Endothelial cell of umbilical vein (primary cell): ENCODE results near the gene MPZ. TPM values are rescaled to one million over a fixed set of nuclear protein-coding genes. Genes with fewer than 3 reads are reported as not detected.

Experiments used
- BruUV-seq: library from RNA; stranded (reverse); fragments of 400-500 nt; replicated peaks from 2 replicates; lab custom pipeline; 2021; lab: Mats Ljungman, UMichigan
- CTCF ChIA-PET: fragments of 300-600, 350-600 bp; sonication (Branson Sonifier 250); formaldehyde crosslinking; loops from one replicate; lab custom pipeline; 2021; ENCODE audit warnings: antibody characterized with exemption, inconsistent platforms; lab: Charles Lee
- POLR2A ChIA-PET: fragments of 300-600, 350-600 bp; sonication (Branson Sonifier 250); formaldehyde crosslinking; loops from one replicate; lab custom pipeline; 2021; ENCODE audit warnings: antibody characterized with exemption, inconsistent platforms; lab: Charles Lee
- DNase-seq: peaks from one replicate; pipeline ENCODE4 v3.0.0-alpha.2; 2011; ENCODE audit warnings: low read depth, low spot score
- FAIRE-seq: peaks from 2 replicates; lab custom pipeline; 2011; peaks lifted over from hg19 to GRCh38; lab: Jason Lieb, UNC
- H2AFZ ChIP-seq: 2 replicates; pipeline ENCODE4 v1.6.0; 2012; ENCODE audit warnings: low read depth, low read length, control low read depth, inconsistent platforms
- H3K27ac ChIP-seq: 2 replicates; pipeline ENCODE4 v1.5.1; 2011; ENCODE audit warnings: low read depth, mild to moderate bottlenecking, control low read depth, low read length, moderate library complexity; ENCODE audit not compliant: insufficient read depth
- H3K27me3 ChIP-seq, 2 experiments: 2 replicates each; pipeline versions ENCODE4 v1.6.0 to v1.6.1; 2011; ENCODE audit warnings: low read length in 2 of 2, mixed read lengths in 1 of 2; ENCODE audit not compliant: control insufficient read depth in 2 of 2, insufficient read depth in 2 of 2
- H3K36me3 ChIP-seq, 2 experiments: 2 replicates in 1 of 2; 3 replicates in 1 of 2; pipeline ENCODE4 v1.5.1; 2011; ENCODE audit warnings: low read length in 2 of 2, mild to moderate bottlenecking in 1 of 2, moderate library complexity in 1 of 2; ENCODE audit not compliant: control insufficient read depth in 2 of 2, insufficient read depth in 2 of 2; ENCODE audit errors: extremely low read depth in 1 of 2
- H3K4me1 ChIP-seq: 3 replicates; pipeline ENCODE4 v1.5.1; 2011; ENCODE audit warnings: mild to moderate bottlenecking, low read length; ENCODE audit not compliant: control insufficient read depth, insufficient read depth; ENCODE audit errors: extremely low read depth
- H3K4me2 ChIP-seq: 2 replicates; pipeline ENCODE4 v1.6.1; 2011; ENCODE audit warnings: low read length, control low read depth, mixed read lengths; ENCODE audit not compliant: insufficient read depth
- H3K4me3 ChIP-seq, 3 experiments: fragments of 200-600 bp in 1 of 3; sonication (generic), shearing (Covaris generic) in 1 of 3; replicated peaks in 1 of 3; 2 replicates each; pipeline ENCODE4 v1.5.1; 2011 to 2016; ENCODE audit warnings: control low read depth in 3 of 3, low read length in 3 of 3, mild to moderate bottlenecking in 2 of 3, inconsistent platforms in 1 of 3, low read depth in 1 of 3, moderate library complexity in 1 of 3; ENCODE audit not compliant: insufficient read depth in 1 of 3
- H3K79me2 ChIP-seq: 2 replicates; pipeline ENCODE4 v1.6.0; 2012; ENCODE audit warnings: low read length, inconsistent platforms; ENCODE audit not compliant: control insufficient read depth, insufficient read depth
- H3K9ac ChIP-seq: replicated peaks from 2 replicates; pipeline ENCODE3; 2011; ENCODE audit warnings: low read length, control low read depth; ENCODE audit not compliant: insufficient read depth; ENCODE audit errors: extremely low read depth
- H3K9me1 ChIP-seq: replicated peaks from 3 replicates; pipeline ENCODE4 v1.6.0; 2011; ENCODE audit warnings: mild to moderate bottlenecking, low read length; ENCODE audit not compliant: control insufficient read depth, insufficient read depth; ENCODE audit errors: extremely low read depth
- H3K9me3 ChIP-seq: replicated peaks from 2 replicates; pipeline ENCODE4 v1.5.1; 2012; ENCODE audit warnings: low read length, inconsistent platforms; ENCODE audit not compliant: control insufficient read depth, insufficient read depth
- H4K20me1 ChIP-seq: replicated peaks from 2 replicates; pipeline ENCODE3; 2011; ENCODE audit warnings: mild to moderate bottlenecking, low read length; ENCODE audit not compliant: control insufficient read depth, insufficient read depth; ENCODE audit errors: extremely low read depth
- EZH2 ChIP-seq: IDR thresholded peaks from 2 replicates; pipeline ENCODE4 v1.6.1; 2012; ENCODE audit warnings: borderline replicate concordance, low read depth, mild to moderate bottlenecking, moderate library complexity, low read length, inconsistent platforms; ENCODE audit not compliant: severe bottlenecking
- FOS ChIP-seq: IDR thresholded peaks from 2 replicates; pipeline ENCODE4 v1.6.1; 2011; ENCODE audit warnings: mild to moderate bottlenecking, low read length, moderate library complexity, borderline replicate concordance; ENCODE audit not compliant: insufficient read depth
- GATA2 ChIP-seq: IDR thresholded peaks from 2 replicates; pipeline ENCODE4 v1.7.0; 2011; ENCODE audit warnings: low read depth, mild to moderate bottlenecking, moderate library complexity, mixed read lengths, low read length; ENCODE audit not compliant: insufficient read length, insufficient read depth
- JUN ChIP-seq: IDR thresholded peaks from 2 replicates; pipeline ENCODE4 v1.6.1; 2011; ENCODE audit warnings: borderline replicate concordance, low read depth; ENCODE audit not compliant: insufficient read length, insufficient read depth
- MYC ChIP-seq: IDR thresholded peaks from one replicate; pipeline ENCODE4 v1.6.1; 2011; ENCODE audit warnings: mild to moderate bottlenecking, low read depth, low read length
- POLR2A ChIP-seq: IDR thresholded peaks from 2 replicates; pipeline ENCODE4 v1.6.1; 2012; ENCODE audit warnings: low read depth, mild to moderate bottlenecking, control low read depth, low read length
- POLR2AphosphoS5 ChIP-seq: IDR thresholded peaks from 2 replicates; pipeline ENCODE4 v1.6.1; 2012; ENCODE audit warnings: low read depth, mild to moderate bottlenecking, control low read depth, low read length, moderate library complexity; ENCODE audit not compliant: insufficient read depth
- dilution Hi-C: fragments of 300-500 bp; cut with MboI; formaldehyde crosslinking; loops from one replicate; pipeline ENCODE4 v1.15.0; 2019; ENCODE audit warnings: low sequenced_read_pairs; ENCODE audit not compliant: extremely low pct_ligation_motif_present
- intact Hi-C: fragments of 100-400 bp; cut with micrococcal nuclease; formaldehyde crosslinking; loops from one replicate; pipeline ENCODE4 v1.10.0; 2022
- polyA plus RNA-seq, 4 experiments: library from polyadenylated mRNA; depleted of rRNA in 3 of 4; stranded (reverse) in 3 of 4; unstranded in 1 of 4; fragments of >200 nt; gene quantifications; 2 replicates each; pipeline versions ENCODE4 v1.2.1 to v1.2.3, GENCODE V29; 2011 to 2012; ENCODE audit warnings: missing spikeins in 1 of 4
- total RNA-seq: library from RNA; stranded (reverse); gene quantifications from 2 replicates; pipeline ENCODE4 v1.2.3, GENCODE V29; 2021
- TF ChIP-seq, protein P1 (sequence below): IDR thresholded peaks from 2 replicates; pipeline ENCODE4 v1.6.1; 2011; ENCODE audit not compliant: insufficient read depth, insufficient read length

MPZ gene
- total and polyA plus RNA-seq, 2 donors (not counting 3 experiments of a cell fraction or from before 2014, with no cell fraction given) = 2.0 to 7.0 TPM

DNA sequence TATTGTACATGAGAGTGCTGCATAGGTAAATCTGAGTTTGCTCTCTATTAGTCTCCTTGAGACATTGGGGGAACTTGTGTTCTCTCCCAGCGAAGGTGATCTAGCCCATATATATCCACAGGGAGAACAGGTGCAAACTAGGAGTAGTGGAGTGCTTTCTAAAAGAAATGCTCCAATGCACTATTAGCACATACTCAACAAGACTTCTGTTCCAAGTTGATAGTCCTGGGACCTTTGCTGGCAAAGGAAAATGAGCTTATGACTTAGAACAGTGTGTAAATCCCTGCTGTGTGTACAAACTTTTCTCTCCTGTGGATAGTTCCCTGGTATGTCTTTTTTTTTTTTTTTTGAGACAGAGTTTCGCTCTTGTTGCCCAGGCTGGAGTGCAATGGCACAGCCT lies 32.4 kb upstream of the MPZ start:
- no TSS peak for BruUV-seq
- Histone ChIP-seq H2AFZ (no peak overlapping the region), H3K79me2 (no peaks in the 10 kb centered on the region), H3K27ac (no peak overlapping the region), H3K9me1 (no peaks in the 10 kb centered on the region), H3K9ac (no peak overlapping the region), H3K9me3 (no peaks in the 10 kb centered on the region), H3K4me1 (no peaks in the 10 kb centered on the region), H3K27me3 (no peaks in the 10 kb centered on the region), H3K4me3 (no peak overlapping the region), H3K4me2 (no peak overlapping the region), H4K20me1 (no peaks in the 10 kb centered on the region), H3K36me3 (peaks cover 3 to 8% of the 10 kb centered on the region in 2 experiments)
- no peak for FAIRE-seq
- DNase-seq = no peak
- no peak for TF ChIP-seq MYC
- TF ChIP-seq EZH2 = no peak
- no peak for TF ChIP-seq FOS
- no peak for TF ChIP-seq JUN
- no peak for TF ChIP-seq GATA2
- TF ChIP-seq POLR2AphosphoS5 = no peak
- TF ChIP-seq, protein P1, sequence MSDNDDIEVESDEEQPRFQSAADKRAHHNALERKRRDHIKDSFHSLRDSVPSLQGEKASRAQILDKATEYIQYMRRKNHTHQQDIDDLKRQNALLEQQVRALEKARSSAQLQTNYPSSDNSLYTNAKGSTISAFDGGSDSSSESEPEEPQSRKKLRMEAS = no peak
- no peak for TF ChIP-seq POLR2A
- dilution Hi-C loops (no loop called here), intact Hi-C loops (no loop called here)
- ChIA-PET POLR2A (no interaction called here), CTCF (interaction anchor here (0.7 kb wide), 1 partner anchor 55 kb away, joined by 3 read pairs; no protein-coding TSS in a partner anchor)

DNA sequence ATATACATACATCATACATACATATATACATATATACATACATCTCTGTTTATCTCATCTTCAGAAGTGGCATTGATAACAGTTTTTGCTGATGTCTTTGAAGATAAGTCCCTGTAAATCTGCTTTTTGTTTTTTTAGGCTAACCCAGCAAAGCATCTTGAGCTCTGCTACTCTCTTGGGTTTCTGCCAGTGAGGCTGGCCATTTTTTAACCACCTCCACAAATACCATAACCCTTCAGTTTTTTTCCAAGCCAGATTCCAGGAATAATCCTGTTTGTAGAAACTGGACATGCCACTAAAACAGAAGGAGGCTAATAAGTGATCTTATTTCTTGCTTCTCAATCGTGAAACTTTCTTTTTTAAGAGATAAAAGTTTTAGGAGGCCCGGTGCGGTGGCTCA lies 26.0 kb upstream of the MPZ start:
- Histone ChIP-seq H4K20me1 (no peaks in the 10 kb centered on the region), H3K4me1 (no peaks in the 10 kb centered on the region), H3K9me3 (no peaks in the 10 kb centered on the region), H3K4me2 (no peak overlapping the region), H3K79me2 (no peaks in the 10 kb centered on the region), H3K9ac (no peak overlapping the region), H3K4me3 (no peak overlapping the region), H2AFZ (no peak overlapping the region), H3K36me3 (peaks cover 0 to 9% of the 10 kb centered on the region in 2 experiments), H3K27me3 (no peaks in the 10 kb centered on the region), H3K9me1 (no peaks in the 10 kb centered on the region), H3K27ac (no peak overlapping the region)
- intact Hi-C loops (no loop called here), dilution Hi-C loops (no loop called here)
- no peak for DNase-seq
- POLR2A ChIA-PET = no interaction called here
- no TSS peak for BruUV-seq
- CTCF ChIA-PET = no interaction called here
- no peak for TF ChIP-seq EZH2
- no peak for TF ChIP-seq JUN
- no peak for TF ChIP-seq POLR2A
- FAIRE-seq = no peak
